Thyroid gland (tissue), 4 donors: ENCODE data around the gene ZNF491.

Source experiments
- POLR2A ChIP-seq, 2 donors: fragments of 450-650 bp; IDR thresholded peaks; one replicate each; pipeline ENCODE4 v1.6.1; 2017; ENCODE audit warnings: antibody characterized with exemption in 2 of 2, mild to moderate bottlenecking in 2 of 2, moderate library complexity in 1 of 2
- TF ChIP-seq, protein P1 (sequence below), 6 experiments: fragments of 200-600 bp in 3 of 6; fragments of 450-650 bp in 3 of 6; sonication (generic) in 3 of 6; IDR thresholded peaks; one replicate each; pipeline ENCODE4 v1.5.1; 2016 to 2019; ENCODE audit warnings: antibody characterized with exemption in 6 of 6, mild to moderate bottlenecking in 2 of 6, inconsistent platforms in 1 of 6, moderate library complexity in 1 of 6

DNA sequence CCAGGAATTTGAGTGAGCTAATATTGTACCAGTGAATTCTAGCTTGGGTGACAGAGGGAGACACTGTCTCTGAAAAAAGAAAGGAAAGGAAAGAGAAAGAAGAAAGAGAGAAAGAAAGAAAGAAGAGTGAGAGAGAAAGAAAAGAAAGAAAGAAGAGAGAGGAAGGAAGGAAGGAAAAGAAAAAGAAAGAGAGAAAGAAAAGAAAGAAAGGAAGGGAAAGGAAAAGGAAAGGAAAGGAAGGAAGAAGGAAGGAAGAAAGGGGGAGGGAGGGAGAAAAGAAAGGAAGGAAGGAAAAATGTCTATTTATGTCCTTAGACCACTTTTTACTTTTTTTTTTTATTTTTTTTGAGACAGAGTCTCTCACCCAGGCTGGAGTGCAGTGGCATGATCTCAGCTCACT is 5.4 kb upstream of the ZNF491 start:
- TF ChIP-seq, protein P1, sequence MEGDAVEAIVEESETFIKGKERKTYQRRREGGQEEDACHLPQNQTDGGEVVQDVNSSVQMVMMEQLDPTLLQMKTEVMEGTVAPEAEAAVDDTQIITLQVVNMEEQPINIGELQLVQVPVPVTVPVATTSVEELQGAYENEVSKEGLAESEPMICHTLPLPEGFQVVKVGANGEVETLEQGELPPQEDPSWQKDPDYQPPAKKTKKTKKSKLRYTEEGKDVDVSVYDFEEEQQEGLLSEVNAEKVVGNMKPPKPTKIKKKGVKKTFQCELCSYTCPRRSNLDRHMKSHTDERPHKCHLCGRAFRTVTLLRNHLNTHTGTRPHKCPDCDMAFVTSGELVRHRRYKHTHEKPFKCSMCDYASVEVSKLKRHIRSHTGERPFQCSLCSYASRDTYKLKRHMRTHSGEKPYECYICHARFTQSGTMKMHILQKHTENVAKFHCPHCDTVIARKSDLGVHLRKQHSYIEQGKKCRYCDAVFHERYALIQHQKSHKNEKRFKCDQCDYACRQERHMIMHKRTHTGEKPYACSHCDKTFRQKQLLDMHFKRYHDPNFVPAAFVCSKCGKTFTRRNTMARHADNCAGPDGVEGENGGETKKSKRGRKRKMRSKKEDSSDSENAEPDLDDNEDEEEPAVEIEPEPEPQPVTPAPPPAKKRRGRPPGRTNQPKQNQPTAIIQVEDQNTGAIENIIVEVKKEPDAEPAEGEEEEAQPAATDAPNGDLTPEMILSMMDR (IDR thresholded peaks at IDR 0.05): no peak
- TF ChIP-seq POLR2A (IDR thresholded peaks at IDR 0.05): no peak
